ENCODE data around the gene JAKMIP3.

GRCh38 chr10:132110713-132111112, 45.0 kb downstream of the JAKMIP3 start:
- TF ChIP-seq EZH2 (IDR thresholded peaks at IDR 0.05; ENCODE audit: borderline replicate concordance, low read depth, low read length, poor library complexity, severe bottlenecking): no peak
- TF ChIP-seq, protein P1, sequence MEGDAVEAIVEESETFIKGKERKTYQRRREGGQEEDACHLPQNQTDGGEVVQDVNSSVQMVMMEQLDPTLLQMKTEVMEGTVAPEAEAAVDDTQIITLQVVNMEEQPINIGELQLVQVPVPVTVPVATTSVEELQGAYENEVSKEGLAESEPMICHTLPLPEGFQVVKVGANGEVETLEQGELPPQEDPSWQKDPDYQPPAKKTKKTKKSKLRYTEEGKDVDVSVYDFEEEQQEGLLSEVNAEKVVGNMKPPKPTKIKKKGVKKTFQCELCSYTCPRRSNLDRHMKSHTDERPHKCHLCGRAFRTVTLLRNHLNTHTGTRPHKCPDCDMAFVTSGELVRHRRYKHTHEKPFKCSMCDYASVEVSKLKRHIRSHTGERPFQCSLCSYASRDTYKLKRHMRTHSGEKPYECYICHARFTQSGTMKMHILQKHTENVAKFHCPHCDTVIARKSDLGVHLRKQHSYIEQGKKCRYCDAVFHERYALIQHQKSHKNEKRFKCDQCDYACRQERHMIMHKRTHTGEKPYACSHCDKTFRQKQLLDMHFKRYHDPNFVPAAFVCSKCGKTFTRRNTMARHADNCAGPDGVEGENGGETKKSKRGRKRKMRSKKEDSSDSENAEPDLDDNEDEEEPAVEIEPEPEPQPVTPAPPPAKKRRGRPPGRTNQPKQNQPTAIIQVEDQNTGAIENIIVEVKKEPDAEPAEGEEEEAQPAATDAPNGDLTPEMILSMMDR (conservative IDR thresholded peaks at IDR 0.05; ENCODE audit: low read depth, low read length): no peak

Data from A673 (cell line).